Mucosa of rectum (tissue), 2 donors: ENCODE data around the gene SMARCC1.
"Not testable (repeated sequence)": the region's sequence is repeated elsewhere in the genome, so short reads cannot be mapped to it uniquely, and the experiment has no call there.

ENCODE experiments used
- H3K27ac ChIP-seq, 2 donors: one replicate each; pipeline ENCODE4 v1.7.0; 2013; ENCODE audit warnings: inconsistent platforms in 2 of 2, low read depth in 2 of 2, low read length in 2 of 2
- H3K27me3 ChIP-seq, 2 donors: one replicate each; pipeline ENCODE4 v1.7.0; 2013; ENCODE audit warnings: low read length in 2 of 2; ENCODE audit not compliant: control insufficient read depth in 2 of 2, insufficient read depth in 2 of 2
- H3K36me3 ChIP-seq, 2 donors: one replicate each; pipeline ENCODE4 v1.7.0; 2013; ENCODE audit warnings: low read length in 2 of 2; ENCODE audit not compliant: control insufficient read depth in 2 of 2, insufficient read depth in 2 of 2
- H3K4me1 ChIP-seq, 2 donors: one replicate each; pipeline ENCODE4 v1.7.0; 2013; ENCODE audit warnings: low read length in 2 of 2, mild to moderate bottlenecking in 1 of 2; ENCODE audit not compliant: control insufficient read depth in 2 of 2, insufficient read depth in 2 of 2
- H3K4me3 ChIP-seq, 2 donors: one replicate each; pipeline ENCODE4 v1.7.0; 2013; ENCODE audit warnings: low read length in 2 of 2
- H3K9ac ChIP-seq, 2 donors: one replicate each; pipeline ENCODE4 v1.7.0; 2013; ENCODE audit warnings: low read length in 2 of 2, low read depth in 1 of 2, mild to moderate bottlenecking in 1 of 2
- H3K9me3 ChIP-seq, 2 donors: one replicate each; pipeline ENCODE4 v1.7.0; 2013; ENCODE audit warnings: low read length in 2 of 2; ENCODE audit not compliant: control insufficient read depth in 2 of 2
- donor health status: healthy.
- donor health status: Normal muscosa, but diverticular disease.

SMARCC1 gene

DNA sequence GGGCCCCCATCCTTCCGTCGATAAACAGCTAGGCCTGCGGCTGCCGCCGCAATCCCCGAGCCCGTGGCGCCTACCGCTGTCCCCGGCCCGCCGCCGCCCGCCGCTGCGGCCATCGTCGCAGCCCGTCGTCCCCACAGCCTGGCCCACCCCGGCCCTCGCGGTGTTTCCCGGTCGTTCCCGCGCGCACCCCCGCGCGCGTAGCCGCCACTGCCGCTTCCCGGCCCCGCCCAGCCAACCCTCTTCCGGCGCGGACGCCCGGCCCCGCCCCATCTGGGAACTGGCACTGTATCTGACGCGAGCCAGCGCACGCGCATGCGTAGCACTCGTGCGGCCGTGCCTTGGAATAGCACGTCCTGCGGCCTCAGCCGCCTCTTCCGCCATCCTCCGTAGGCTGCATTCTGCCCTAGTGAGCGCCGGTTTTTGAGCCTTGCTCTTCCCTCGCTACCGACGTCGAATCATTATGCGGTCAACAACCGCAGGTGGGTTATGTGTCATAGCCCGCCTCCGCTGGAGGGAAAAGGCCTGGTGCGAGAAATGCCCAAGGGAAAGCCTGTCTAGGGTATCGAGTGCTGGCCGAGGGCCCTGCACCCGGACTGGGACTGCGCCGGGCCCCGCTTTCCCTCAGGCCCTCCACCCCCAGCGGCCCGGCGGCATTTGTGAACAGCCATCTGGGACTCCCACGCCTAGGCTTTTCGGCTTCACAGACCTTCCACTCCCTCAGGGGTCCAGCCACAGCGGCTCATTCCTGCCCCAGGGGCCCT lies at the start of gene SMARCC1:
Gene SMARCC1, minus strand, starts transcription at position 209 of the 761 bp plus-strand sequence. Its CDS starts 96 bp downstream, at position 113.
- peaks cover 9 to 16% of the 10 kb centered on the region in 2 donors for H3K4me1 ChIP-seq
- no peaks in the 10 kb centered on the region for H3K36me3 ChIP-seq

DNA sequence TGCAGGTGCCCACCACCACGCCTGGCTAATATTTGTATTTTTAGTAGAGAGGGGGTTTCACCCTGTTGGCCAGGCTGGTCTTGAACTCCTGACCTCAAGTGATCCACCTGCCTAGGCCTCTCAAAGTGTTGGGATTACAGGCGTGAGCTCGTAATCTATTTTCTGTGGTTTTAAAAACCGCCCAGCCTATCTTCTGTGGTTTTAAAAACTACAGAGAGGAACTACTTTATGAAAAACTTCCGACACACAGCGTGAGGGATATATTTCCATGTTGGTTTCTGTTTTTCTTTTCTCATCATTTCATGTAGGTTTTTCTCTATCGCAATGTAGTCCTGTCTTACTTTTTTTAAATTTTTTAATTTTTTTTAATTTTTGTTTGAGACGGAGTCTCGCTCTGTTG lies 47.8 kb upstream of the SMARCC1 start:
- H3K27me3 ChIP-seq, H3K27ac ChIP-seq, H3K9ac ChIP-seq, H3K4me1 ChIP-seq, H3K4me3 ChIP-seq, H3K9me3 ChIP-seq: not testable (repeated sequence)
- peaks cover 34 to 42% of the 10 kb centered on the region in 2 donors for H3K36me3 ChIP-seq

More for the DNA sequence above, at the start of gene SMARCC1:
- Histone ChIP-seq H3K4me3 (peak within 1 kb of the TSS; percentile 76 to 88), H3K9ac (peak within 1 kb of the TSS; percentile 97), H3K27me3 (no peaks in the 10 kb centered on the region), H3K27ac (peak within 1 kb of the TSS; percentile 97 to 98), H3K9me3 (no peaks in the 10 kb centered on the region)

DNA sequence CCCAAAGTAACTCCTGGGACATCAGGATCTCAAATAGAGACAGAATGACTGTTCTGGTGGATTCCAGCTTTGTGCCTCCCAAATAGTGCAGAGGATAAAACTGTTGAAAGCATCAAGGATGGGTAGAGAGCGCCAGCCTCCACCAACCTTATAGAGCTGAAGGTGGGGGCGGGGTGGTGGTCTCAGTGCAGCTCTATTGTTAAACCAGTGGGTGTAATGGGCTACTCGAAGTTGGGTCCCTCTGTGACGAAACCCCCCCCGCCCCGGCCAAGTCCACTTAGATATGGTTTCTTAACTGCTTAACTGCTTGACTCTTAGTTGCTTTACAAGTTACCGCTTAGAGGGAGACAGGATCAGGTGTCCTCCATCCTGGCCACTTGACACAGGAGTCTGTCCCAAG lies 43.9 kb upstream of the SMARCC1 start:
- H3K36me3 ChIP-seq, result peaks cover 12 to 27% of the 10 kb centered on the region in 2 donors

DNA sequence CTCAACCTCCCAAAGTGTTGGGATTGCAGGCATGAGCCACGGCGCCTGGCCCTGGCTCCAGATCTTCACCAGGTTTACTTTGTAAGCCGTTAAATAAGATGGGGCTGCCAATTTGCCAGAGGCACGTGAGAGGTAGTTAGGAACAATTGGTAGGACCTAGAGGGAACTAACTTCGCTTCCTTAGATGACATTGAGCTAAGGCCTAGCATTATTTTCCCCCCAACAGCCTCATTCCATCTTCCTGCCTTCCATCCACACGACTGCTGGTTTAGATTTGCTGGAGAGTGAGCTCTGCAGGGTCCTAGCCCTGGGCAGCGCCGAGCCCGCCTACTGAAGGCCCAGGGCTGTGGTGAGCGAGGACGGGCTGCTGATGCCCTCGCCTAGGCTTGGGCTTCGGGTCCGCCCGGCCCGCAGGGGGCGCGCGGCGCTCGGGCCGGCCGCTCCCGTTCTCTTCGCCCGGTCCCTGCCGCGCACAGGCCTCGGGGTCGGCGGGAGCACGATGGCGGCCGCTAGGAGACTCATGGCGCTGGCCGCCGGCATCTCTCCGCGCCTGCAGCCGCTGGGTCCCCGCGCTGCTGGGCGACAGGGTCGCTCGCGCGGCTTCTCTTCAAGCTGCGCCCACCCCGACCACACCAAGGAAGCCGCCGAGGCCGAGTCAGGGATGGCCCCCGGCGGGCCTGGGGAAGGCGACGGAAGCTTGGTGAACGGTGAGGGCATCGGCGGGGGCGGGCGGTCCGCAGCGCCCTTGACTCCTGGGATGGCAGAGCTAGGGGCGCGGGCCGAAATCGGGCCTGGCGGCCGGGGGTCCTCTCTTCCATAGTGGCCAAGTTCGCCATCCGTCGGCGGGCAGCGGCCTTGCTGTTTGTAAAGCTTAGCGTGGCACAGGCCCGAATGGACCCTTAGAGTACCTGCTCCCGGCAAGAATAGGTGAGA lies 43.1 kb upstream of the SMARCC1 start:
- H3K4me3 ChIP-seq, result peak overlapping the region; percentile 72 to 88
- peaks cover 7 to 10% of the 10 kb centered on the region in 2 donors for H3K4me1 ChIP-seq
- H3K36me3 ChIP-seq, result peaks cover 9 to 27% of the 10 kb centered on the region in 2 donors
- no peaks in the 10 kb centered on the region for H3K27me3 ChIP-seq
- peak overlapping the region; percentile 15 to 74 for H3K27ac ChIP-seq
- H3K9me3 ChIP-seq, result no peaks in the 10 kb centered on the region
- peak overlapping the region; percentile 78 to 84 for H3K9ac ChIP-seq

More for the DNA sequence above, 43.9 kb upstream of the SMARCC1 start:
- Histone ChIP-seq H3K27ac (peak overlapping the region in 1 of 2 donors; percentile 74), H3K4me1 (peaks cover 7 to 10% of the 10 kb centered on the region in 2 donors), H3K27me3 (no peaks in the 10 kb centered on the region), H3K4me3 (peak overlapping the region; percentile 72 to 88), H3K9ac (peak overlapping the region; percentile 78 to 84), H3K9me3 (no peaks in the 10 kb centered on the region)

DNA sequence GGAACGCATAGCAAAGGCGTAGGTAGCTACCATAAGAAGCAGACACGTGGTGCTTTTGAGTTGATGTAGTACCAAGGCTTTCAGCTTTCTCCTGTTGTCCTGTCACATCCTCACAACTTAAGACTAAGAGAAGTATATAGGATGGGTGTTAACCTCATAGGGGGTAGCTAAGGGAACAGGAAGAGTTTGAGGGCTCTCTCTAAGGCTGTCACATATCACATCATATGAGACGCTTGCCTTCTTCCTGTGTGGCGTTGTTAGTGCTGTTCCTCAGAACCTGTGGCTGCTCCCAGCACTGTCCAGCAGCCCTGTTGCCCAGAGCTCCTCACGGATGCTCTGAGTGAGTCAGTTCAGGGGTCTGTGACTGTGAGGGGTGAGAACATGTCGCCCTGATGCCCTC lies 35.9 kb upstream of the SMARCC1 start:
- Histone ChIP-seq H3K27ac (no peak overlapping the region), H3K36me3 (peaks cover 5 to 34% of the 10 kb centered on the region in 2 donors), H3K9ac (no peak overlapping the region), H3K9me3 (no peaks in the 10 kb centered on the region), H3K27me3 (no peaks in the 10 kb centered on the region), H3K4me1 (no peaks in the 10 kb centered on the region), H3K4me3 (no peak overlapping the region)

DNA sequence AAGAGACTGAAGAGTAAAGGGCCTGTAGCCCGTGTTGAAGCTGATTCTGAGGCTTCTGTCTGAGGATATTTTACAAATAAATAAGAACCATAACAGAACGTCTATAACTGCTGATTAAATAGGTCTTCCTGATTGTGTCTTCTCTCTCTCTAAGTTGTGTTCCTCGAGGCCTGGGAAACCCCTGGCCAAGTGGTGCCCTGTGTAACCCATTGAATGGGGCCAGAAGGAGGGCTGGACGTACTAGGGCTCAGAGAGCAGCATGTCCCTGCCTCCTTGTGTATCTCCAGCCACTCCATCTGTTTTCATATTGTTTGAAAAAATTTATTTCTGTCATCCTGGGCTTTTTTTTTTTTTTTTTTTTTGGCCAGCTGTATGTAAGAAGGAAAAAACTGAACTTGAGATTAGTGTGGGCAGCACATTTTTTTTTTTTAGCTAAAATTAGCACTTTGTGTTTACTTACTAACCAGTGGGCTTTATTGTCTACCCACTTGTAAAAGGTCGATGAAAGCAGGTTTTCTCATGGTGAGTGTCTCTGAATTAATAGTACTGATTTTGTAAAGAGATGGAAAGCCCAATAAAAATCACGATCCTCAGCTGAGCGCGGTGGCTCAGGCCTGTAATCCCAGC lies 32.0 kb upstream of the SMARCC1 start:
- Histone ChIP-seq H3K9ac (no peak overlapping the region), H3K9me3 (no peaks in the 10 kb centered on the region), H3K27ac (no peak overlapping the region), H3K36me3 (peaks cover 19 to 32% of the 10 kb centered on the region in 2 donors), H3K27me3 (no peaks in the 10 kb centered on the region), H3K4me3 (no peak overlapping the region), H3K4me1 (no peaks in the 10 kb centered on the region)

DNA sequence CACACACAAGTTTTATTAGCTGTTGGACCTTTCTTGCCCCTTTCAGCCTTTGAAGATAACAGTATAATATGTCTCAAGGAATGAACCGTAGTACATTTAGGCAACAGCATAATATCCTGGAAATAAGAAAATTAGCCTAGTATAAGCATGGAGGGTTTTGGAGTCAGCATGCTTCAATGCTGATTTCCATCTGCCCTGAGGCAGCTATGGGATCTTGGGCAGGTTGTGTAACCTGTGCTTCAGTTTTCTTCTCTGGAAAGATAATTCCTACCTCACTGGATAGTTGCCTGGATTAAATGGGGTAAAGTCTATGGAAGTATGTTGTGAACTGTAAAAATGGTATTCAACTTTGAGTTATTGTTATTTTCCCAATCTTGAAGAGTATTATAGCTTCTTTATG lies 22.9 kb upstream of the SMARCC1 start:
- no peak overlapping the region for H3K4me3 ChIP-seq
- no peaks in the 10 kb centered on the region for H3K9me3 ChIP-seq
- peaks cover 13 to 16% of the 10 kb centered on the region in 2 donors for H3K4me1 ChIP-seq
- H3K9ac ChIP-seq, result no peak overlapping the region
- peaks cover 0 to 3% of the 10 kb centered on the region in 2 donors for H3K36me3 ChIP-seq
- no peaks in the 10 kb centered on the region for H3K27me3 ChIP-seq
- H3K27ac ChIP-seq, result no peak overlapping the region

DNA sequence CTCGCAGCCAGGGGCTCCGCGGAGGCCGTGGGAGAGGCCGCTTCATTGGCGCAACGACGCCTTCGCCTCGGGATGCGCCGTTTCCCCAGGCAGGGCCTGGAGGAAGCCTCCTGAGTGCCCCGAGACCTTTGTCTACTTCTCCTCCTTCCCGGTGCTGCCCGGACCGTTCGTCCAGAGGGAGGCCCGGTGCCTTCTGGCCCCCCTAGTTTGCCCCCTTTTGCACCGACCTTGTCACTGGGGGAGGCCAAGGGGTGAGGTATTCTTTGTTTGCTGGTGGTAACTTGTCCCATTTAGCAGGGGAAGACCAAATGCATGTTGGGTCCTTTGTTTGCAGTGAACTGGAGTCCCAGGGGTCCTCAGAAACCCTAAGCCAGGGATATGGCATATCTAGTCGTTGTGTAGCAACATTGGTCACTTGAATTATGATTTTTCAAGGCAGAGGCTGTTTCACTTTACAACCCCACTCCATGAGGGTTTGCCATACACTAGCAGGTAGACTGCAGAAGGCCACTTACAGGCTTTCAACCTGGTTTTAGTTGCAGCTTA lies 21.9 kb upstream of the SMARCC1 start:
- H3K27me3 ChIP-seq, result no peaks in the 10 kb centered on the region
- peak overlapping the region; percentile 90 to 95 for H3K27ac ChIP-seq
- no peaks in the 10 kb centered on the region for H3K36me3 ChIP-seq
- peaks cover 13 to 16% of the 10 kb centered on the region in 2 donors for H3K4me1 ChIP-seq
- H3K9me3 ChIP-seq, result no peaks in the 10 kb centered on the region
- H3K4me3 ChIP-seq, result peak overlapping the region; percentile 81 to 83
- peak overlapping the region; percentile 81 to 84 for H3K9ac ChIP-seq

DNA sequence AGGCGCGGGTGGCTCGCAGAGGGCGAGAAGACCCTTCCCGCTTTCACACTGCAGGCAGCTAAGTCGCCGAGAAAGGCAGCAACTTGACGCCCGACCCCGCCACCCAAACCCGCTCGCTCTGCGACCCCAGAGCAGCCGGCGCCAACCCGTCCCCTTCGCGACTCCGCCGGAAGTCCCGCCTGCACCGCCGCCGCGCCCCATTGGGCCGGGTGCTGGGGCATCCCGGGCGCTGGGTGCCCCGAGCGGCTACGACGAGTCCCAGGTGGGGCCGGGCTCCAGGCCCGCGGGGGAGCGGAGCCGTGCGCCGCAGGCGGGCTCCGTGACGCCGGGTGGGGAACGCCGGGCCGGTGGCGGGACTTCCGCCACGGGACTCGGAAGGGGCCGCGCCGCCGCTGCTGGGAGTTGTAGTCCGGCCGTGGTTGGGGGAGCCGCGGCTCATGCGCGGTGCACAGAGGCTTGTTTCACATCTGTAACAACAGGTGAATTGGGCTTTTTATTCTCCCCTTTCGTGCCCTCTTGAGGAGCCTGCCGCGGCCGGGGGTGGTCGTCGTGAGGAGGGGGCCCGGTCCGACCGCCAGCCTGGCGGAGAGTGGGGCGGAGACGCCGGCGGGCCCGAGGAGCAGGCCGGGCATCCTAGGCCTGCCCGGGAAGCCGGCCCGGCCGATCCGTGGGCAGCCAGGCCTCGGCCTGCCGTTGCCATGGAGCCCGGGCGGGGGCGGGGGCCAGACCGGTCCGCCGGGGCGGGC lies 21.2 kb upstream of the SMARCC1 start, which contains the start of gene DHX30:
Gene DHX30, plus strand, starts transcription at position 405 of the 746 bp plus-strand sequence. CDS start 7,546 bp downstream, outside the sequence.
- peak within 1 kb of the TSS; percentile 81 to 83 for H3K4me3 ChIP-seq
- H3K9me3 ChIP-seq, result no peaks in the 10 kb centered on the region
- peaks cover 13 to 16% of the 10 kb centered on the region in 2 donors for H3K4me1 ChIP-seq
- no peaks in the 10 kb centered on the region for H3K27me3 ChIP-seq
- peak within 1 kb of the TSS; percentile 81 to 84 for H3K9ac ChIP-seq
- no peaks in the 10 kb centered on the region for H3K36me3 ChIP-seq
- peak within 1 kb of the TSS; percentile 90 to 95 for H3K27ac ChIP-seq
